Activated CD4-positive, alpha-beta T cell treated with anti-CD3 and anti-CD28 coated beads, Interleukin-2, amount 10 ng/mL, durations not matched to agents 7 days and 5 days (primary cell): ENCODE results near the gene HOXD4. TPM values are rescaled to one million over a fixed set of nuclear protein-coding genes. Genes with fewer than 3 reads are reported as not detected.

ENCODE experiments used
- CTCF ChIA-PET: fragments of 350-600 bp; sonication (Branson Sonifier 250); formaldehyde crosslinking; loops from one replicate; lab custom pipeline; 2021; ENCODE audit warnings: antibody characterized with exemption; lab: Charles Lee
- POLR2A ChIA-PET: fragments of 350-600 bp; sonication (Branson Sonifier 250); formaldehyde crosslinking; loops from one replicate; lab custom pipeline; 2021; ENCODE audit warnings: antibody characterized with exemption; lab: Charles Lee
- DNase-seq: peaks from one replicate; pipeline ENCODE4 v3.0.0-alpha.2; 2020
- H3K27ac Mint-ChIP-seq: one replicate; pipeline ENCODE4 v1.8.0; 2021; ENCODE audit warnings: mild to moderate bottlenecking, moderate library complexity, mixed read lengths
- H3K27me3 Mint-ChIP-seq: one replicate; pipeline ENCODE4 v1.8.0; 2021; ENCODE audit warnings: mixed read lengths
- H3K36me3 Mint-ChIP-seq: one replicate; pipeline ENCODE4 v1.8.0; 2021; ENCODE audit warnings: low read depth, mixed read lengths
- H3K4me1 Mint-ChIP-seq: one replicate; pipeline ENCODE4 v1.8.0; 2021; ENCODE audit warnings: mixed read lengths
- H3K4me3 Mint-ChIP-seq: one replicate; pipeline ENCODE4 v1.8.0; 2021; ENCODE audit warnings: mild to moderate bottlenecking, moderate library complexity, mixed read lengths
- H3K9me3 Mint-ChIP-seq: one replicate; pipeline ENCODE4 v1.8.0; 2021; ENCODE audit warnings: mixed read lengths
- total RNA-seq, 2 experiments: library from RNA; stranded (reverse); gene quantifications; one replicate each; pipeline ENCODE4 v1.2.3, GENCODE V29; 2021

HOXD4 gene
- total RNA-seq, 2 experiments from 2014 or later: not detected

DNA sequence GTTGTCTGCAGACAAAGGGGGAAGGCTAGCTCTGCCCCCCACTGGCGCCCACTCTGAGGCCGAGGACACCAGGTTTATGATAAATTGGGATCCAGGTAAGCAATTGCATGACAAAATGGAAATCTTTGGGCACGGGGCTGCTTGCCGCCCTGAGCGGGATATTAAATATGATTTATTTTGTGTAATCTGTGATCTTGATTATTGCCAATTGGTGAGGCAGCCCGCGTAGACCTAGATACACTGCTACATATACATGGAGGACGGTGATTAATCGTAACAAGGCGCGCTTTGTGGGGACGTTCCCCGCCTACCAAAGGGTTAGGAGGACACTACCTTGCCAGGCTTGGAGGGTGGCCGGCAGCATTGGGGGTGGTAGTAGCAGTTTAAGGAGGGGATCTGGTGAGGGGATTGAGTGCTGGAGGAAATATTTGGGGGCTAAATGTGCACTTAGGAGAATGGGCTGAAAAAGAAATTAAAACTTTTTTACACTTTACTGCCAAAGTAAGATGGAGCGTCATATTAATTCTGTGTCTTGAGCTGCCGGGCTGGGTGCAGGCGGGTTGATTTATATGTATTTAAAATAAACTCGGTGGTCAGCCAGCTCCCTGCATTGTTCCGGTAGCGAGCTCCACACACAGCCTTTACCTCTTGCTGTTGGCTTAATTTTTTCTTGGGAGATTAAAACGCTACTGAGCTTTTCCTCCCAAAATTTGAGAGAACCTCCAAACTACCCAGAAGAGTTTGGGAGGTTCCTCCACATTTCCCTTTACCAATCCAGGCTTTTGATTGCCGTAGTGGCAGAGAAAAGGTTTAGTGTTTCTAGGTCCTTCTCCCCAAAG, 9.9 kb downstream of the HOXD4 start:
- H3K27ac Mint-ChIP-seq: peak overlapping the region; percentile 9
- DNase-seq: no peak
- peaks cover 87% of the 10 kb centered on the region for H3K27me3 Mint-ChIP-seq
- CTCF ChIA-PET: interaction anchor here (1.0 to 5.9 kb wide), 8 partner anchors 11 to 82 kb away, joined by 3 to 22 read pairs (median 5); no protein-coding TSS in a partner anchor
- H3K4me1 Mint-ChIP-seq: peaks cover 9% of the 10 kb centered on the region
- peaks cover 6% of the 10 kb centered on the region for H3K36me3 Mint-ChIP-seq
- no peak overlapping the region for H3K4me3 Mint-ChIP-seq
- POLR2A ChIA-PET: no interaction called here
- H3K9me3 Mint-ChIP-seq: peaks cover 4% of the 10 kb centered on the region

DNA sequence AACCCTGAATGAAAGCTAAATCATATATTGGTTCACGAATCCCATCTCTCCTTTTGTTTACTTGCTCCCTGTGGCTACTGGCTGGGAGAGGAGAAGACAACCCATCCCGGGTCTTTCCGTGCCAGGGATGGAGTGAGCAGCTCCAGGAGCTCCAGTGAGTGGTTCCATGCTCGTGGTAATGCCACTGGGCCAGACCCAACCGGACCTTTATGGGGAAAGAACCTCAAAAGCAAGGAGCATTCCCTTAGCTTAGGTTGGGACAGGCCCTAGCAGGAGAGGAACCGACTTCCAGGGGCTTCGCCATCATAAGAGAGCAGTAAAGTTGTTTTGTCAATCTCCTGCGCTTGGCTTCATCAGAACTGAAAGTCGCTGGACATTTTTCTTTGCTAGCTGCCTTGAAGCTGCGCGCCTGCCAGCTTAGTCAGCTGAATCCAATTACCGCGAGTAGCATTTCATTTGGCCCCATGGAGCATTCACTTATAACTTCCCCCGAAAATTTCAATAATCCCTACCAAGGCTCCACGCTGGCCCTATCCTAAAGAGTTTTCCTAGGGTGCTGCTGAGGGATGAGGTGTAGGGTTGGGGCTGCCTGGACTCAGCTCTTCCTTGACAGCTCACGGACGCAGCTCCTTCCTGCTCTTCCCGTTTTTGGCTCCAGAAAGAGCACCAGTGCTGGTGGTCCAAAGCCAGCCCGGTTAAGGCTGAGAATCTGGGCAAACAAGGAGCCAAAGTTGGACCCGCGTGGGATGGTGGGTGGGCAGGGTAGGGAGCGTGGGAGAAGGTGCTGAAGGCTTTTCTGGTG, 10.7 kb downstream of the HOXD4 start:
- DNase-seq: no peak
- Mint-ChIP-seq H3K36me3 (peaks cover 6% of the 10 kb centered on the region), H3K27me3 (peaks cover 89% of the 10 kb centered on the region), H3K9me3 (peaks cover 4% of the 10 kb centered on the region), H3K4me1 (peaks cover 9% of the 10 kb centered on the region), H3K27ac (no peak overlapping the region), H3K4me3 (no peak overlapping the region)
- CTCF ChIA-PET: interaction anchor here (1.0 to 5.9 kb wide), 9 partner anchors 11 to 83 kb away, joined by 3 to 22 read pairs (median 5); no protein-coding TSS in a partner anchor
- POLR2A ChIA-PET: no interaction called here

DNA sequence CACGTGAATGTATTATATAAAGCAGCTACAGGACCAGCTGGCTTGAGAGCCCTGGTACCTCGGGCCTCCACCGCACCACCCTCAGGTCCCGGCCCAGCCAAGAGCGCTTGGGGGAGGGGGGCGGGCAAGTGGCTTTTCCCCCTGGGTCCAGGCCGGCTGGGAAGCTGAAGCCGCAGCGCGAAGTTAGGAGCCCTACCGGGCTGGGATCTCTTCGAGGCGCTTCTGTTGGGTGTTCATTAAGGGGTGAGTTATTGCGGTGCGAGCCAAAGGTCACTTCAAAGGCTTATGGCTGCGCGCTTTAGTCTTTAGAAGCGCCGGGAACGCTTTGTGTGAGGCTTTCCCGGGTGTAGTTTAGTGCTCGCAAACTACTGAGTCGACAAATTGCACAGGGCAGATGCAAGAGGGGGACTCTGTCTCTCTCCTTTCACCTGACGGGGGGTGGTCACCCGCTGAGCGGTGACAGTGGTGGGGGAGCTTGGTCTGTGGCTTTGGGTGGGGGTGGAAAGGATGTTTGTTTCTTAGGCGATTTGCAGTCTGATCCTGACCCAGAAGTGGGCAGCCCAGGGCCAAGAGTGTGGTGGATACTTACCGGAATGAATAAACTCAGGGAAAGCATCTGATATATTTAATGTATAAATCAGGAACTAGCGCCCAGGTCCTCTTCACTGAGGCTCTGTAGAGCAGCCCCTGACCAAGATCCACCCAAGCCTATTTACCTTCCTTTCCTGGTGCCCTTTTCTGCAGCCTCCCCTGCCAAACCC, 11.7 kb downstream of the HOXD4 start:
- Mint-ChIP-seq H3K36me3 (peaks cover 4% of the 10 kb centered on the region), H3K27me3 (peaks cover 91% of the 10 kb centered on the region), H3K9me3 (peaks cover 4% of the 10 kb centered on the region), H3K4me1 (peaks cover 4% of the 10 kb centered on the region), H3K4me3 (no peak overlapping the region), H3K27ac (peak overlapping the region; percentile 5)
- ChIA-PET CTCF (interaction anchor here (0.5 to 5.9 kb wide), 8 partner anchors 11 to 454 kb away, joined by 3 to 22 read pairs (median 6); no protein-coding TSS in a partner anchor), POLR2A (no interaction called here)
- DNase-seq: no peak

DNA sequence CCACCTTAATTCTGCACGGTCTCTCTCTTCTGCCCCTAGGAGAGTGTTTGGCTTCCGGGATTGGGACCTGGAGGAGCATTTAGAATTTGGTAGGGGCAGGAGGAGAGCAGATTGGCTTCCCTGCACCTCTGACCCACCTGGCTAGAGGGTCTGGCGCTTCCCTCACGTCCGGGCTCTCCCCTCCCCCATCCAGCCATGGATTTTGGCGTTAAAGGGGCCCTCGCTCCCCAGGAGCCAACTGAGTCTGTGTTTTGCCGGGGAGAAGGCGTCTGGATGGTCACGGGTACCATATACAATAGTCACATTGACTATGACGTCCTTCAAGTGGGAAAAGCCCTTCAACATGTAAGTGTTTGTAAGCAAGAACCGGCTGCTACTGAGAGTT, 12.3 kb downstream of the HOXD4 start:
- Mint-ChIP-seq H3K27ac (no peak overlapping the region), H3K9me3 (peaks cover 4% of the 10 kb centered on the region), H3K36me3 (peaks cover 4% of the 10 kb centered on the region), H3K27me3 (peaks cover 86% of the 10 kb centered on the region), H3K4me3 (peak overlapping the region; percentile 22), H3K4me1 (peaks cover 3% of the 10 kb centered on the region)
- ChIA-PET CTCF (interaction anchor here (5.9 kb wide), 1 partner anchor 24 kb away, joined by 22 read pairs; no protein-coding TSS in a partner anchor), POLR2A (no interaction called here)
- no peak for DNase-seq

DNA sequence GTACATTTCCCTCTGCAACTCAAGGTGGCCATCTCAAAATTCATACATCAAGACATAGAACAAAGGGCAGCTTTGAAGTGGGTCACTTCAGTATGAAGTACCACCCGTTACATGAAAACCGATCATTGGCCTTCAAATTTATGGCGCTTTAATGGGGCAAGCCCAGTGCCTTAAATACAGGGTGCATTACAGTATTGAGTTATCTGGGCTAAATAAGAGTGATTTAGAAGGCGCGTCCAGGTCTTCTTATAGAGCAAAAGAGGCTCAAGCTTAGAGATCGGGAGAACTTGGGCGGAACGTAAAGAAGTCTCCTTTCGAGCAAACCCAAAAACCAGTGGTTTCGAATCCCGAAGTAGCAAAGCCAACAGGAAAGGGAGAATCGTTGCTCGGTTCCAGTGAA, 12.9 kb downstream of the HOXD4 start:
- Mint-ChIP-seq H3K27me3 (peaks cover 83% of the 10 kb centered on the region), H3K9me3 (peaks cover 4% of the 10 kb centered on the region), H3K4me3 (peak overlapping the region; percentile 22), H3K27ac (peak overlapping the region; percentile 38), H3K4me1 (peaks cover 3% of the 10 kb centered on the region), H3K36me3 (peaks cover 4% of the 10 kb centered on the region)
- DNase-seq: no peak
- CTCF ChIA-PET: interaction anchor here (1.2 to 5.9 kb wide), 2 partner anchors 24 to 70 kb away, joined by 3 to 22 read pairs; no protein-coding TSS in a partner anchor
- POLR2A ChIA-PET: no interaction called here

DNA sequence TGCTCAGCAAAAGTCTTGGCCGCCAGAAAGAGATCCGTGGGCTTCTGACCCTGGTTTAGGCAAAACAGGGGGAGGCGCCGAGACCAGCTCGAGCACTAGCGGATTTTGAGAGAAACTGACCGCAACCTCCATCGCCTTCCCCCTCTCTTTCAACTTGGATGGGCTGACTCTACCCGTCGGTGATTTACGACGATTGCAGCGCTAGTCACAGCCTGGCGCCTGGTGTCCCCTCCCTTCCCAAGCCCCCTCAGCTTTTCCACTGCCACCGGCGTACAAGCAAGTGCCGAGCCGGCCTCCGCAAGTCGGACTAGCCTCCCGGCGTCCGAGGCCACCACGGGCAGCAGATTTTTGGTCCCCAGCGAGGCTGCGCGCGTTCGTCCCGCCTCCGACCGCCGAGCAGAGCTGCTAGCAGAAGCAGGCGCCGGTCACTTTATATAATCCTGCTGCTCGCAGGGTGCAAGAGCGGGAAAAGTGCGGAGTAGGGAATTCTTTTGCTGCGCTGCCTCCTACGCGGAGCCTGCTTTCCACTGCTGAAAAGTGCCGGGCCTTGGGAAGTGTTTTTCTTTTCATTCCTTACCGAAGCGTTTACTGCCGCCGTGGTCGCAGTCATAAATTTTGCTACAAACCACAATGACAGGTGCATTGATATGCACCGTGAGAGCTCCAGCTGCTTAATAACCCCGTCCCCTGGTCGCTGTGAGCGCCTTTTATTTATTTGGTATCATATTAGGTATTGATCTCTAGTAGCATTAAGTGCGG, 13.4 kb downstream of the HOXD4 start:
- peaks cover 4% of the 10 kb centered on the region for H3K36me3 Mint-ChIP-seq
- no peak for DNase-seq
- CTCF ChIA-PET: interaction anchor here (1.2 kb wide), 1 partner anchor 71 kb away, joined by 3 read pairs; no protein-coding TSS in a partner anchor
- peak overlapping the region; percentile 38 for H3K27ac Mint-ChIP-seq
- POLR2A ChIA-PET: no interaction called here
- H3K27me3 Mint-ChIP-seq: peaks cover 82% of the 10 kb centered on the region
- H3K4me3 Mint-ChIP-seq: no peak overlapping the region
- H3K9me3 Mint-ChIP-seq: peaks cover 4% of the 10 kb centered on the region
- peaks cover 3% of the 10 kb centered on the region for H3K4me1 Mint-ChIP-seq

DNA sequence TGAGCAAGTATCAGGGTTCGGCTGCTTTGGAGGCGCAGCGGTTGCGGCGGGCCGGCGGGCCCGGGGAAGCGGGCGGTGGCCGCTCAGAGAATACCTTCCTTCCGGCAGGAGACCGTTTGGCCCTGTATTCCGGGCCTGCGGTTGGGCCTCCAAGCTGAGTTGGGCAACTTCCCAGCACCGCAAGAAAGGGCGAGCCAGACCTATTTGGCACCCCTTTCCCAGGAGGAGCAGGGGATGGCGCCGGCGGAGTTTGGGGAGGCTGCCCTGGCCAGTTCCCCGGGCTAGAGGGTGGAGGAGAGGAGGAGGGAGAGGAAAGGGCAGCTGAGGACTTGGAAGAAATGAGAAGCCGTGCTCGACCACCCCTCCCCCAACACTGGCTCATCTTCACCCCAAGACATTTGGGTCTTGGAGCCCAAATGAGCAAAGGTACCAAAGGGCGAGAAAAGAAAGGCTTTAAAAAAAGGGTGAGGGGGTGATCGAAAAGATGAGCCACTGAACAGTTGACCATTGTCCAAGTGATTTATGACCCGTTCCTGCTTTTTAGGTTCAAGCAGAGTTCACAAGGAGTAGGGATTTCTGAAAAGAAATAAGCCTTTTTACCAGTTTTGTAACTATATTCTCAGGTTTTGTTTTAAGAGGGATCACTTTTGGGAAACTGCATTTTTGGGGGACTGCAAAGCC, 14.2 kb downstream of the HOXD4 start:
- DNase-seq: no peak
- peaks cover 4% of the 10 kb centered on the region for H3K9me3 Mint-ChIP-seq
- peak overlapping the region; percentile 19 for H3K27ac Mint-ChIP-seq
- H3K4me3 Mint-ChIP-seq: no peak overlapping the region
- CTCF ChIA-PET: interaction anchor here (1.2 kb wide), 1 partner anchor 71 kb away, joined by 3 read pairs; no protein-coding TSS in a partner anchor
- peaks cover 3% of the 10 kb centered on the region for H3K4me1 Mint-ChIP-seq
- POLR2A ChIA-PET: no interaction called here
- H3K27me3 Mint-ChIP-seq: peaks cover 84% of the 10 kb centered on the region
- peaks cover 4% of the 10 kb centered on the region for H3K36me3 Mint-ChIP-seq

DNA sequence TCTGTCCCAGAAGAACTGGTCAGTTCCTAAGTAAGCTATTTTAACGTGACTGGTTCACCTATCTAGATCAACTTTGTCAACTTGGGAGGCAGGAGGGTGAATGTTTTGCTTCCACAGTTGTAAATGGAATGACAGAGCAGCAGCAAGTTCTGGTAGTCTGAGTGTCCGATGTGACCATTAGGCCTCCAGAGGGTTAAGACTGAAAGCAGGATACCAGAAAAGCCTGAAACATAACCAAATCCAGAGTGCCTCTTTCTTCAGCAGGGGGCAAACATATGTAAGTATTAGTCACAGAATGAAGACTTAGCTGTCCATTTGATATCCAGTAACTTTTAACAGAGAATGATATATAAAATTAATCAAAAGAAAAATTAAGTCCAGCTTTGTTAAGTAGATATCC, 14.9 kb downstream of the HOXD4 start:
- Mint-ChIP-seq H3K27me3 (peaks cover 85% of the 10 kb centered on the region), H3K36me3 (peaks cover 2% of the 10 kb centered on the region), H3K4me3 (no peak overlapping the region), H3K27ac (no peak overlapping the region), H3K4me1 (peaks cover 3% of the 10 kb centered on the region), H3K9me3 (peaks cover 4% of the 10 kb centered on the region)
- no peak for DNase-seq
- ChIA-PET POLR2A (no interaction called here), CTCF (no interaction called here)

DNA sequence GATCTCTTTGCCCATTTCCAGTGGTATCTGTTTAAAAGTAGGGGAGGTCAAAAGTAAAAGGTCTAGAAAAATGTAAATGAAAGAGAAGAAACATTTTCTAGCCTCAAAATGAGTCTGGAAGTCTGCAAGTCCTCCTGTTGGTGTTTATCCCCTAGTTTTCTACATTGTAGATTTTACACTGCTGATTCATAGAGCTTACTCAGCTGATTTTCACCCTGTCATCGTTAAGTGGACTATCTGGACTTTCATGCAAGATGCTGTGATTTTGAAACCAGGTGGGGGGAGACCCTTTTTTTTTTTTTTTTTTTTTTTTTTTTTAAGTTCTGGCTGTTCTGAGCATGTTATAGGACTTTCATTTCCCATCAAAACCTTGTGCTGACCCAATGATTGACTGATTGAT, 16.0 kb downstream of the HOXD4 start:
- H3K27ac Mint-ChIP-seq: no peak overlapping the region
- peaks cover 4% of the 10 kb centered on the region for H3K9me3 Mint-ChIP-seq
- no peak for DNase-seq
- ChIA-PET POLR2A (no interaction called here), CTCF (interaction anchor here (1.2 to 1.4 kb wide), 2 partner anchors 15 to 387 kb away, joined by 3 read pairs; no protein-coding TSS in a partner anchor)
- H3K27me3 Mint-ChIP-seq: peaks cover 79% of the 10 kb centered on the region
- no peak overlapping the region for H3K4me3 Mint-ChIP-seq
- H3K36me3 Mint-ChIP-seq: peaks cover 1% of the 10 kb centered on the region
- peaks cover 3% of the 10 kb centered on the region for H3K4me1 Mint-ChIP-seq

DNA sequence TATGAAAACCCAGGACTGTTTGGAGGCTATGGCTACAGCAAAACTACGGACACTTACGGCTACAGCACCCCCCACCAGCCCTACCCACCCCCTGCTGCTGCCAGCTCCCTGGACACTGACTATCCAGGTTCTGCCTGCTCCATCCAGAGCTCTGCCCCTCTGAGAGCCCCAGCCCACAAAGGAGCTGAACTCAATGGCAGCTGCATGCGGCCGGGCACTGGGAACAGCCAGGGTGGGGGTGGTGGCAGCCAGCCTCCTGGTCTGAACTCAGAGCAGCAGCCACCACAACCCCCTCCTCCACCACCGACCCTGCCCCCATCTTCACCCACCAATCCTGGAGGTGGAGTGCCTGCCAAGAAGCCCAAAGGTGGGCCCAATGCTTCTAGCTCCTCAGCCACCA, 17.8 kb downstream of the HOXD4 start:
- CTCF ChIA-PET: interaction anchor here (1.1 to 1.4 kb wide), 3 partner anchors 29 to 305 kb away, joined by 3 read pairs; no protein-coding TSS in a partner anchor

DNA sequence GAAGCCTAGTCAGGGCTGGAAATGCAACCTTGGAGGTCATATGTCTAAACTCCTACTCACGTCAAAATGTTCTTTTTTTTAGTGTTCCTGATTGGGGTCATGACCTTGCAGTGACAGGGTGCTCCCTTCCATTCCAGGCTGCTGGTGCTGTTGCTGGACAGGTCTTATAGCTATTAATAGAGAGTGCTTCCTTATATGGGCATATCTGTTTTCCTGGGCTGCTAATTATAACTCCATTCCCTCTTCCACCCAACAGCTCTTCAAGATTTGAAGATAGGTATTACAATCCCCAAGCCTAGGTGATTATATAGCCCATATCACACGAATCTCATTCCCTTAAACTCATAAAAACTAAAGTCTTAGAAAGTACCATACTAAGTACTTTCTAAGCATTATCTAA, 18.4 kb downstream of the HOXD4 start:
- no peak overlapping the region for H3K4me3 Mint-ChIP-seq
- H3K27me3 Mint-ChIP-seq: peaks cover 81% of the 10 kb centered on the region
- H3K9me3 Mint-ChIP-seq: no peaks in the 10 kb centered on the region
- POLR2A ChIA-PET: no interaction called here
- DNase-seq: no peak
- CTCF ChIA-PET: interaction anchor here (1.1 to 1.4 kb wide), 3 partner anchors 30 to 304 kb away, joined by 3 read pairs; no protein-coding TSS in a partner anchor
- peaks cover 4% of the 10 kb centered on the region for H3K4me1 Mint-ChIP-seq
- H3K36me3 Mint-ChIP-seq: peaks cover 3% of the 10 kb centered on the region
- no peak overlapping the region for H3K27ac Mint-ChIP-seq

More for the DNA sequence above, 17.8 kb downstream of the HOXD4 start:
- no peak for DNase-seq
- H3K27ac Mint-ChIP-seq: no peak overlapping the region
- peaks cover 4% of the 10 kb centered on the region for H3K36me3 Mint-ChIP-seq
- POLR2A ChIA-PET: no interaction called here
- no peak overlapping the region for H3K4me3 Mint-ChIP-seq
- peaks cover 81% of the 10 kb centered on the region for H3K27me3 Mint-ChIP-seq
- H3K9me3 Mint-ChIP-seq: peaks cover 2% of the 10 kb centered on the region
- H3K4me1 Mint-ChIP-seq: peaks cover 6% of the 10 kb centered on the region
